ENCODE measurements around the gene LRP4.
A peak's percentile ranks its signal among the peaks of the same experiment; 100 is the strongest.
"Not testable (repeated sequence)": the region's sequence is repeated elsewhere in the genome, so short reads cannot be mapped to it uniquely, and the experiment has no call there.

LRP4 gene

GRCh38 chr11:46942172-46942571 is 23.8 kb upstream of the LRP4 start:
- no peak for TF ChIP-seq CTCF (conservative IDR thresholded peaks at IDR 0.05)
- no peak overlapping the region for H3K27ac ChIP-seq

GRCh38 chr11:46936138-46937110 is 18.1 kb upstream of the LRP4 start, which contains the start of gene CSTPP1:
Gene CSTPP1, plus strand, starts transcription at chr11:46936761. Its CDS starts 45 bp downstream, at chr11:46936806.
- TF ChIP-seq CTCF (conservative IDR thresholded peaks at IDR 0.05) = no peak
- H3K27ac ChIP-seq = peak within 1 kb of the TSS; percentile 71

- no peak overlapping the region for H3K27ac ChIP-seq
- no peak for TF ChIP-seq CTCF (conservative IDR thresholded peaks at IDR 0.05)
Observed at GRCh38 chr11:46930089-46930488, 11.7 kb upstream of the LRP4 start.

- H3K27ac ChIP-seq = not testable (repeated sequence)
Observed at GRCh38 chr11:46928701-46929100, 10.4 kb upstream of the LRP4 start.

- not testable (repeated sequence) for H3K27ac ChIP-seq
Observed at GRCh38 chr11:46927928-46928327, 9.6 kb upstream of the LRP4 start.

GRCh38 chr11:46920755-46921154 is 2.4 kb upstream of the LRP4 start:
- no peak overlapping the region for H3K27ac ChIP-seq
- TF ChIP-seq CTCF (conservative IDR thresholded peaks at IDR 0.05) = no peak

GRCh38 chr11:46918788-46919513 is 601 bp upstream of the LRP4 start:
- no peak for TF ChIP-seq CTCF (conservative IDR thresholded peaks at IDR 0.05)
- H3K27ac ChIP-seq = peak overlapping the region; percentile 7; the same call in 1 of the 2 replicates

- H3K27ac ChIP-seq = peak overlapping the region; percentile 7; the same call in 1 of the 2 replicates
- TF ChIP-seq CTCF (conservative IDR thresholded peaks at IDR 0.05) = no peak
Observed at GRCh38 chr11:46917762-46918082, 628 bp downstream of the LRP4 start.
